GM12873 (cell line): ENCODE data around the gene FDPS.

Source experiments
- CTCF ChIP-seq: IDR thresholded peaks from 2 replicates; pipeline ENCODE4 v1.5.1; 2012; ENCODE audit warnings: low read depth, mild to moderate bottlenecking, moderate library complexity, low read length, control low read depth; ENCODE audit not compliant: insufficient read depth; ENCODE audit errors: missing control alignments

FDPS gene

DNA sequence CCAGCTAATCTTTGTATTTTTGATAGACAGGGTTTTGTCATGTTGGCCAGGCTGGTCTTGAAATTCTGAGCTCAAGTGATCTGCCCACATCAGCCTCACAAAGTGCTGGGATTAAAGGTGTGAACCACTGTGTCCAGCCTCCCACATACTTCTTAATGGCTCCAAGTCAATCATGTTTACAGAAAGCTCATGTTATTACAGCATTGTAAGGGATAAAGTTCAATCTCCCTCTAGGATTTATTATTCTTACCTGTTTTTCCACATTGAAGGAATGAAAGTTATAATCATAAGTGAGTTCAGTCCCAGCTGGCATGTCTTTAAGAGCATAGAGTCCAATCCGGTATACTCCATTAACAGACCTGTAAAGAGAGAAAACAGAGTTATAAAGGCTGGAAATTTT, 51.4 kb downstream of the FDPS start:
- TF ChIP-seq CTCF, result no peak
